Measurements from ENCODE around the gene RPS27A.

DNA sequence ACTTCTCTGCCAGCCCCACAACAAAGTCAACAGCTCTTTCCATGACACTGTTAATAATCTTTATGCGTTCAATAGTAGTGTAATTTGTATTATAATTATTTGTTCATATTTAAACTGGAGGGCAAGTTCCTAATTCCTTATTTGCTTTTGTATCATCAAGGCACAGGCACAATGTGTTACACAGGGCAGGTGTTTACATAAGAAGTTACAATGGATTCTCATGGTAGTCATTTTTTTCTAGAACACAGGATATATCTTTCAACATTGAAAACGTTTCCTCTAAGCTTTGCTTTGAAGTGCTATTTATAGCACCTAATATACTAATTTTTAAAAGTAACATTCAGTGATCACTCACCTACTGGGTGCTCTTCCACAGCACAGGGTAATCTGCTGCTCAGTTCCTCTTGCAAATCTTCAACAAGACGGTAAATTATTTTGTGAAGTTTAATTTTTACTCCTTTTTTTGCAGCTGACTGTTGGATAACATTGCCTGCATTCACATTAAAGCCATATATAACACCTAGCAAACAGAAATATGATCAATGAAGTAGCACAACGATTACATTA, 7.3 kb downstream of the RPS27A start:
- TF ChIP-seq, protein P1, sequence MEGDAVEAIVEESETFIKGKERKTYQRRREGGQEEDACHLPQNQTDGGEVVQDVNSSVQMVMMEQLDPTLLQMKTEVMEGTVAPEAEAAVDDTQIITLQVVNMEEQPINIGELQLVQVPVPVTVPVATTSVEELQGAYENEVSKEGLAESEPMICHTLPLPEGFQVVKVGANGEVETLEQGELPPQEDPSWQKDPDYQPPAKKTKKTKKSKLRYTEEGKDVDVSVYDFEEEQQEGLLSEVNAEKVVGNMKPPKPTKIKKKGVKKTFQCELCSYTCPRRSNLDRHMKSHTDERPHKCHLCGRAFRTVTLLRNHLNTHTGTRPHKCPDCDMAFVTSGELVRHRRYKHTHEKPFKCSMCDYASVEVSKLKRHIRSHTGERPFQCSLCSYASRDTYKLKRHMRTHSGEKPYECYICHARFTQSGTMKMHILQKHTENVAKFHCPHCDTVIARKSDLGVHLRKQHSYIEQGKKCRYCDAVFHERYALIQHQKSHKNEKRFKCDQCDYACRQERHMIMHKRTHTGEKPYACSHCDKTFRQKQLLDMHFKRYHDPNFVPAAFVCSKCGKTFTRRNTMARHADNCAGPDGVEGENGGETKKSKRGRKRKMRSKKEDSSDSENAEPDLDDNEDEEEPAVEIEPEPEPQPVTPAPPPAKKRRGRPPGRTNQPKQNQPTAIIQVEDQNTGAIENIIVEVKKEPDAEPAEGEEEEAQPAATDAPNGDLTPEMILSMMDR (IDR thresholded peaks at IDR 0.05): no peak
- TF ChIP-seq POLR2A (IDR thresholded peaks at IDR 0.05): no peak
